SU-DHL-6 (cell line): ENCODE data around the gene EPB41L5.

ENCODE experiments used
- H2AFZ ChIP-seq: fragments of 200-600 bp; sonication (generic); 2 replicates; pipeline ENCODE4 v1.6.1; 2014; ENCODE audit warnings: low read depth, mild to moderate bottlenecking, moderate library complexity, mixed read lengths, antibody characterized with exemption, low read length; ENCODE audit not compliant: severe bottlenecking
- H3F3A ChIP-seq: fragments of 200-600 bp; shearing (Covaris generic); 2 replicates; pipeline ENCODE4 v1.6.0; 2016; ENCODE audit warnings: antibody characterized with exemption, mild to moderate bottlenecking; ENCODE audit not compliant: insufficient read depth
- H3K27ac ChIP-seq: fragments of 200-600 bp; sonication (generic); 2 replicates; pipeline ENCODE4 v1.5.1; 2016; ENCODE audit warnings: low read depth, mild to moderate bottlenecking, low read length, moderate library complexity, mixed read lengths
- H3K27me3 ChIP-seq: fragments of 200-600 bp; sonication (generic), shearing (Covaris generic); 2 replicates; pipeline ENCODE4 v1.6.0; 2014; ENCODE audit warnings: mild to moderate bottlenecking, low read length
- H3K36me3 ChIP-seq: fragments of 200-600 bp; sonication (generic); 2 replicates; pipeline ENCODE4 v1.6.1; 2014; ENCODE audit warnings: mild to moderate bottlenecking, low read length, mixed read lengths
- H3K4me2 ChIP-seq: fragments of 300-600, 200-600 bp; shearing (Covaris generic), sonication (generic); 2 replicates; pipeline ENCODE4 v1.6.0; 2014; ENCODE audit warnings: low read length, low read depth, mild to moderate bottlenecking; ENCODE audit not compliant: poor library complexity, severe bottlenecking
- H3K4me3 ChIP-seq: fragments of 200-600 bp; sonication (generic); 2 replicates; pipeline ENCODE4 v1.5.1; 2014; ENCODE audit warnings: antibody characterized with exemption, low read length, mild to moderate bottlenecking, mixed read lengths; ENCODE audit not compliant: insufficient read depth, poor library complexity, severe bottlenecking
- H3K79me2 ChIP-seq: fragments of 200-600 bp; sonication (generic); 2 replicates; pipeline ENCODE4 v1.6.1; 2014; ENCODE audit warnings: mild to moderate bottlenecking, low read length, moderate library complexity; ENCODE audit not compliant: insufficient read depth
- H3K9ac ChIP-seq: fragments of 200-600 bp; sonication (generic); 2 replicates; pipeline ENCODE4 v1.7.0; 2014; ENCODE audit warnings: mild to moderate bottlenecking, low read length
- H3K9me2 ChIP-seq: fragments of 200-600 bp; sonication (generic); replicated peaks from 2 replicates; pipeline ENCODE4 v1.6.1; 2014; ENCODE audit warnings: low read length; ENCODE audit not compliant: insufficient read depth
- H3K9me3 ChIP-seq: fragments of 200-600 bp; sonication (generic); 2 replicates; pipeline ENCODE4 v1.6.1; 2014; ENCODE audit warnings: low read length, mixed read lengths; ENCODE audit not compliant: insufficient read depth
- H4K20me1 ChIP-seq: fragments of 200-600 bp; sonication (generic); 2 replicates; pipeline ENCODE4 v1.6.1; 2014; ENCODE audit warnings: low read depth, mild to moderate bottlenecking, antibody characterized with exemption, low read length, moderate library complexity, mixed read lengths
- EZH2phosphoT487 ChIP-seq: fragments of 200-600 bp; sonication (generic), shearing (Covaris generic); conservative IDR thresholded peaks from 2 replicates; pipeline ENCODE4 v1.6.1; 2018; ENCODE audit warnings: mild to moderate bottlenecking, antibody characterized with exemption, low read length, moderate library complexity, mixed read lengths
- TF ChIP-seq, protein P1 (sequence below): fragments of 200-600 bp; sonication (generic); IDR thresholded peaks from one replicate; pipeline ENCODE4 v1.5.1; 2017; ENCODE audit warnings: antibody characterized with exemption, mild to moderate bottlenecking, low read length, moderate library complexity; ENCODE audit not compliant: insufficient read depth, poor library complexity, severe bottlenecking

Gene EPB41L5

DNA sequence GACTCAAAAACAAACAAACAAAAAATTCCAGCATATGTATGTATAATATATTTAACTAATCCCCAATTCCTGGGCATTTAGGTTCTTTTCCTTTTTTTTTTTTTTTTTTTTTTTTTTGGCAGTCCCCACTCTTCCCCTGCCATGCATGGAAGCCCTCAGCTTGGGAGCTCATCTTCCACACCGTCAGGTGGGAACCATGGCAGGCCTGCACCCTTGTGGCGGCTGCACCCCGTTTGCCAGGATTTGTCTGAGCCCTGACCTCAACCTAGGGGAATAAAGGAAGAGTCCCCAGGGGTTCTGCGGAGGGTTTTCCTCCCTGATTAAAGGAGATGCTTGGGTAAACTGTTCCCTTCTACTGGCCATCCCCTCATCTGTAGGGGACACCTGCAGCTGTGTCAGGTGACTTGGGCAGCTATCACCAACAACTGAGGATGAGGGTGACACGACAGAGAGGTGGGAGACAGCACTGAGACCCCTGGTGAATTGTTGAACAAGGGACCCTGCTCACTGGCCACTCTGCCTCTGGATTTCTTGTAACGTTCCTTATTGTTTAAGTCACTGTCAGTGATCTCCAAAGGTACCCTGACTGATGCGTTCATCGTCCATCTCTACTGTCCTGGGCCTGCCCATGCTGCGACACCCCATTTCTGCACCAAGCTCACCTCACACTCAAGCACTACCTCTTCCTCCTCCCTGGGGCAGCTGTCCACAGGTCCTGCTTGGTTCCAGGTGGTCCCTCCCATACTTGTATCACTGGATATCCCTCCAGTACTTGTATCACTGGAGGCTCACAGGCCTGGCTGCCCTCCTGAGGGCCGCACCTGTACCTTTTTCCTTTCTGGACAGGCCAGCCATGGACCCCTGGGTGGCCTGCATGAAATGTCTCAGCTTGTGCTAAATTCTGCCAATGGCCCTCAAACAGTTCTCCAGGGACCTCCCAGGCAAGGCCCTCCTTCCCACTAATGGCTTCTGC is 195.8 kb downstream of the EPB41L5 start:
- H3K4me2 ChIP-seq, result no peak overlapping the region

DNA sequence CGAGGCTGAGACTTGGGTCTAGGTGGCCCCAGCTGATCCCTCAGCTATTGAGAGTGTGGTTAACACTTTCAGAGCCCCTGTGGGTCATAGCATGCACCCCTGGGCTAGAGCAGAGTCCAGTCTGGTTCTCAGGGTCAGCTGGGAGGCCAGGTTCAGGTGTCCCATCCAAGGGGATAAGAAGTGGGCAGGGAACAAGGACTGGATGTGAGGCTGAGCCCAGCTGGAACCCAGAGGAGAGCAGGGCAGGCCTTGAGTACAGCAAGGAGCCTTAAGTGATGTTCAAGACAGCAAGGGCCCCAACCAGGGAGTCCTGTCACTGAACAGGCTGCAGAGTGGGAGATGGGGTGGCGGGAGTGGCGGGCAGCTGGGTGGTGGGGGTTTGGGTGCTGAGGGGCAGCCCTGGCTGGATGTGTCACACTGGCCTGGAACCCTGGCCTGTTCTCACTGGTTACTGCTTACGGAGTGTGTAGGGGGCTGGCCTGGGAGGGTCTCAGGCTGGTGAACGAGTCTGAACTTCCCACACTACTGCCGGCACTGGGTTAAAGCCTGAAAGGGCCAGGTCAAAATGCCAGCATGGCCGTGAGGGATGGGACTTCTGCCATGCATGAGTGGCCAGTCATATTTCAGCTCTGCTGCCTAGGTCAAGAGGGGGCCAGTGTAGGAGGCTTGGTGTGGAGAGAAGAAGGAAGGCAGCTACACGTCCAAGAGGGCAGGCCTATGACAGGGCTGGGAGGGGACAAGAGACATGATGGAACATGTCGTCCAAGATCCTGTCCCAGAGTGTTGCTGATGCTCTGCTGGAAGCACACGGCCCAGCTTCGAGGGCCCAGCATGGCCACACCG is 196.8 kb downstream of the EPB41L5 start:
- no peaks in the 10 kb centered on the region for H3K9me3 ChIP-seq
- H3K4me3 ChIP-seq, result no peak overlapping the region
- H3K9me2 ChIP-seq, result no peaks in the 10 kb centered on the region
- H3K36me3 ChIP-seq, result no peaks in the 10 kb centered on the region
- H3K4me2 ChIP-seq, result no peak overlapping the region
- no peaks in the 10 kb centered on the region for H3K79me2 ChIP-seq
- no peak overlapping the region for H2AFZ ChIP-seq
- no peak for TF ChIP-seq EZH2phosphoT487
- TF ChIP-seq, protein P1, sequence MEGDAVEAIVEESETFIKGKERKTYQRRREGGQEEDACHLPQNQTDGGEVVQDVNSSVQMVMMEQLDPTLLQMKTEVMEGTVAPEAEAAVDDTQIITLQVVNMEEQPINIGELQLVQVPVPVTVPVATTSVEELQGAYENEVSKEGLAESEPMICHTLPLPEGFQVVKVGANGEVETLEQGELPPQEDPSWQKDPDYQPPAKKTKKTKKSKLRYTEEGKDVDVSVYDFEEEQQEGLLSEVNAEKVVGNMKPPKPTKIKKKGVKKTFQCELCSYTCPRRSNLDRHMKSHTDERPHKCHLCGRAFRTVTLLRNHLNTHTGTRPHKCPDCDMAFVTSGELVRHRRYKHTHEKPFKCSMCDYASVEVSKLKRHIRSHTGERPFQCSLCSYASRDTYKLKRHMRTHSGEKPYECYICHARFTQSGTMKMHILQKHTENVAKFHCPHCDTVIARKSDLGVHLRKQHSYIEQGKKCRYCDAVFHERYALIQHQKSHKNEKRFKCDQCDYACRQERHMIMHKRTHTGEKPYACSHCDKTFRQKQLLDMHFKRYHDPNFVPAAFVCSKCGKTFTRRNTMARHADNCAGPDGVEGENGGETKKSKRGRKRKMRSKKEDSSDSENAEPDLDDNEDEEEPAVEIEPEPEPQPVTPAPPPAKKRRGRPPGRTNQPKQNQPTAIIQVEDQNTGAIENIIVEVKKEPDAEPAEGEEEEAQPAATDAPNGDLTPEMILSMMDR, result no peak
- H3K27me3 ChIP-seq, result no peaks in the 10 kb centered on the region
- no peaks in the 10 kb centered on the region for H3F3A ChIP-seq
- H3K9ac ChIP-seq, result no peak overlapping the region
- no peak overlapping the region for H3K27ac ChIP-seq
- no peaks in the 10 kb centered on the region for H4K20me1 ChIP-seq

More for the DNA sequence above, 195.8 kb downstream of the EPB41L5 start:
- H3K27ac ChIP-seq, result no peak overlapping the region
- H3K27me3 ChIP-seq, result no peaks in the 10 kb centered on the region
- no peaks in the 10 kb centered on the region for H3F3A ChIP-seq
- no peaks in the 10 kb centered on the region for H4K20me1 ChIP-seq
- TF ChIP-seq EZH2phosphoT487, result no peak
- TF ChIP-seq, protein P1, result no peak
- no peak overlapping the region for H3K4me3 ChIP-seq
- H2AFZ ChIP-seq, result no peak overlapping the region
- H3K79me2 ChIP-seq, result no peaks in the 10 kb centered on the region
- no peaks in the 10 kb centered on the region for H3K36me3 ChIP-seq
- no peaks in the 10 kb centered on the region for H3K9me3 ChIP-seq
- H3K9ac ChIP-seq, result no peak overlapping the region
- H3K9me2 ChIP-seq, result no peaks in the 10 kb centered on the region

DNA sequence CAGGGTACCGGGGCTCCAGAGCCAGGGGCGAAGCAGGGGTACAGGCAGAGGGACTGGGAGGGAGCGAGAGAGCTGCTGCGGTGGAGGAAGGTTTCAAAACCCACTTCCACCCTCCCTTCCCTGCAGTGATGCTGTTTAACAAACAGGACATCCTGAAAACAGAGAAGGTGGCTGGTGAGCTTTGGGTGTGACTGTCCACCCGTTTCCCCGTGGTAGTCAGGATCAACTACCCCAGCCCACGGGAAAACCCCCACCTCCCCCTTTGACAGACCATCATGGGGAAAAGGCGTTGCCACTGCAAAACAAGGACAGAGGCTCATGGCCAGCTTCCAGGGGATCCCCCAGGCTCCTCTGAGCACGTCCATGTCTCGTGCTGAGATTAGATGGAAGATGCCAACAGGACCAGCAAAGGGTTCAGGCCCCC is 197.4 kb downstream of the EPB41L5 start:
- H3K27ac ChIP-seq, result no peak overlapping the region
- H4K20me1 ChIP-seq, result no peaks in the 10 kb centered on the region
- no peaks in the 10 kb centered on the region for H3F3A ChIP-seq
- H3K9me2 ChIP-seq, result no peaks in the 10 kb centered on the region
- TF ChIP-seq EZH2phosphoT487, result no peak
- TF ChIP-seq, protein P1, result no peak
- H3K4me3 ChIP-seq, result no peak overlapping the region
- H3K9ac ChIP-seq, result no peak overlapping the region
- no peak overlapping the region for H2AFZ ChIP-seq
- no peaks in the 10 kb centered on the region for H3K36me3 ChIP-seq
- H3K9me3 ChIP-seq, result no peaks in the 10 kb centered on the region
- H3K4me2 ChIP-seq, result no peak overlapping the region
- no peaks in the 10 kb centered on the region for H3K79me2 ChIP-seq
- no peaks in the 10 kb centered on the region for H3K27me3 ChIP-seq
